Posterior vena cava (tissue), 2 donors: ENCODE results near the gene FAM3A. TPM values are rescaled to one million over a fixed set of nuclear protein-coding genes. Genes with fewer than 3 reads are reported as not detected.
A peak's percentile ranks its signal among the peaks of the same experiment; 100 is the strongest.
"Not testable (repeated sequence)": the region's sequence is repeated elsewhere in the genome, so short reads cannot be mapped to it uniquely, and the experiment has no call there.

Experiments used
- DNase-seq: peaks from one replicate; pipeline ENCODE4 v3.0.0-alpha.2; 2020; ENCODE audit warnings: low spot score
- intact Hi-C, 2 donors: fragments of 100-400 bp; cut with DNase I; formaldehyde crosslinking; loops; one replicate each; pipeline versions ENCODE4 v1.14.1 to v1.14.2; 2022 to 2023
- long read RNA-seq, 2 donors: library from polyadenylated mRNA; unstranded; transcript quantifications; one replicate each; pipeline ENCODE4 v2.0.0, GENCODE V29; 2020 to 2021
- total RNA-seq, 2 donors: library from RNA; stranded (reverse); fragmentation: NEBNext Ultra II Directional; extraction: Animal tissue kit (Norgen Biotek cat#: 25700); gene quantifications; one replicate each; pipeline ENCODE4 v1.2.1, GENCODE V29; 2021
- donor health status: DM: yes; HTN: yes; CAD: no.
- donor health status: DM: yes; HTN: yes; CAD: no.

FAM3A gene, protein sequence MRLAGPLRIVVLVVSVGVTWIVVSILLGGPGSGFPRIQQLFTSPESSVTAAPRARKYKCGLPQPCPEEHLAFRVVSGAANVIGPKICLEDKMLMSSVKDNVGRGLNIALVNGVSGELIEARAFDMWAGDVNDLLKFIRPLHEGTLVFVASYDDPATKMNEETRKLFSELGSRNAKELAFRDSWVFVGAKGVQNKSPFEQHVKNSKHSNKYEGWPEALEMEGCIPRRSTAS
- 10 to 100 TPM; 26.1 to 28.6 TPM for total RNA-seq
- long read RNA-seq, donor 1, transcript FAM3A-215 (9 exons, 1,800 nt) = major isoform, 9 of 27 reads
- long read RNA-seq, donor 1, partial matches to known transcripts = 5 of 27 reads
- long read RNA-seq, donor 1, other reads (novel, unspliced or antisense) = 7 of 27 reads
- long read RNA-seq, donor 2, transcript FAM3A-202 (10 exons, 1,712 nt) = major isoform, 47 of 164 reads
- long read RNA-seq, donor 2, transcript FAM3A-215 (9 exons, 1,800 nt) = minor isoform, 43 of 164 reads
- long read RNA-seq, donor 2, transcript FAM3A-222 (10 exons, 1,901 nt) = minor isoform, 11 of 164 reads
- long read RNA-seq, donor 2, transcript FAM3A-203 (10 exons, 1,359 nt) = minor isoform, 8 of 164 reads
- long read RNA-seq, donor 2, partial matches to known transcripts = 24 of 164 reads
- long read RNA-seq, donor 2, other reads (novel, unspliced or antisense) = 22 of 164 reads

- intact Hi-C loops = loop anchor here in 1 of 2 donors (5.0 kb wide), 1 partner anchor 739 kb away; no protein-coding TSS in a partner anchor
- DNase-seq = peak; percentile 98
Measured at GRCh38 chrX:154515966-154516655, at the start of gene FAM3A. Gene FAM3A, minus strand, starts transcription at chrX:154516232. Its CDS starts 460 bp downstream, at chrX:154515772.

DNA sequence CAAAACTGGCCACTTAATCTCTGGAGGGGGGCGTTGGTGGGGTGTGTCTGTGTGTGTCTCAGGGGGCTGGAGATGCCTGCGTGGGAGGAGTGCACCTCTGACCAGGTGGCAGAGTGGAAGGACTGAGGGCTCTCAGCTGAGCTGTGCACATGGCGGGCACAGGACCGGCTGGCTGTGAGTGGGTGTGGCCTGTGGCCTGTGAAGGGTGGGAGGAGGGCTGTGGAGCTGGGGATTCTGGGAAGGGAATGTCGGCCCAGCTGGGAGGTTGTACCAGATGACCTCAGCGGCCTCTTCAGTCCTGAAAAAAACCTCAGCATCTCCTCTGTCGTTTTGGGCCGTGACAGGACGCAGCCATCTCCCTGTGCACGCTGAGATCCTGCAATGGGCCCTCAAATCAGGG is 46.3 kb upstream of the FAM3A start:
- DNase-seq, intact Hi-C loops: not testable (repeated sequence)

DNA sequence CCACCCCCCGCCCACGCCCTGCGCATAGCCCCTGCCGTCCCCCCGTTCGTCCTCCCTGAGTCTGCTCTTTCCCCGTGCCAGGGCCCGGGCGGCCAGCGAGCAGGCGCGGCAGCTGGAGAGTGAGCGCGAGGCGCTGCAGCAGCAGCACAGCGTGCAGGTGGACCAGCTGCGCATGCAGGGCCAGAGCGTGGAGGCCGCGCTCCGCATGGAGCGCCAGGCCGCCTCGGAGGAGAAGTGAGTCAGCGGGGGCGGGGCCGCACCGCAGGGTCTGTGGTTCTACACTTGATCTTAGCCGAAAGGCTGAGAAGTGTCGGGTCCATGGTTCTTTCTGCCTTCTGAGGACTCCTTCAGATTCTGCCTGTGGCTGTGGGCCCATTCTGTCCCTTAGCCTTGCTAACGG is 44.3 kb upstream of the FAM3A start:
- intact Hi-C loops, DNase-seq: not testable (repeated sequence)

DNA sequence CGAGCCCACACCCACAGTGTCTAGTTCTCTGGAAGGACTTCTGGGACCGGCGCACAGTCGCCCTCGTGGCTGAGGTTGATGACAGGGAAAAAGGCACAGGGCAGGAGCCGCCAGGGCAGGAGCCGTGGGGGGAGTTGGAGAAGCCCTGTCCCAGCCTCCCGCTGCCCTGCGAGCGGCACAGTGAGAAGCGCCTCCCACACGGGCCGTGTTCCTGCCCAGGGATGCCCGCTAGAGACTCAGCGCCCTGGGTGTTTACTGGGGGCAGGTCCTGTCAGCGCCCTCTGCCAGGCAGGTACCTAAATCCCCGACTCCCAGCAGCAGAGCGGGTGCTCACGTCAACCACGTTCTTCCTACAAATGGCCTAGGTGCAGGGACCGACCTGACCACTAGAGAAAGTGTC is 42.9 kb upstream of the FAM3A start:
- intact Hi-C loops, DNase-seq: not testable (repeated sequence)

DNA sequence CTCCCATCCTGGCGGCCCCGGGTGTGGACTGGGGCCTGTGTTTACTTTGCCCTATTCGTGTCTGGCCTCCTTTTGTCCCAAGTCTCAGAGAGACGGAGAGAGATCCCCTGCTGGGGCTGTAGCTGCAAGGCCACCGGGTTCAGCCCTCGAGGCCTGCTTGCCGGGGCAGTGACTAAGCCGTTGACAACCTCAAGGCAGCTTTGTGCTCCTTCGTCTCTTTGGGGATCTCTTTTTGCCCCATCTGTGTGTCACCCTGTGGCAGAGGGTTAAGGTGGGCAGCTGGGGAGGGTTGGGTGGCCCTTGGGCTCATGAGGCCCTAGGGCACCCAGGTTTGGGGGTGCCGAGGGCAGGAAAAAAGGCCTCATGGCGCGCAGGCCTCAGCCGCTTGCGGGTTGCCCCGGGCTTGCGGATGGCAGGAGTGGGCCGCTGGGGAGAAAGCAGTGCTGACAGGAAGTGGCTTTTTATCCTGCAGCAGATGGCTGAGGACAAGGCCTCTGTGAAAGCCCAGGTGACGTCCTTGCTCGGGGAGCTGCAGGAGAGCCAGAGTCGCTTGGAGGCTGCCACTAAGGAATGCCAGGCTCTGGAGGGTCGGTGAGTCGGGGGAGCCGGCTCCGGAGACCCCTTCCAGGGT is 42.1 kb upstream of the FAM3A start:
- intact Hi-C loops, DNase-seq: not testable (repeated sequence)

DNA sequence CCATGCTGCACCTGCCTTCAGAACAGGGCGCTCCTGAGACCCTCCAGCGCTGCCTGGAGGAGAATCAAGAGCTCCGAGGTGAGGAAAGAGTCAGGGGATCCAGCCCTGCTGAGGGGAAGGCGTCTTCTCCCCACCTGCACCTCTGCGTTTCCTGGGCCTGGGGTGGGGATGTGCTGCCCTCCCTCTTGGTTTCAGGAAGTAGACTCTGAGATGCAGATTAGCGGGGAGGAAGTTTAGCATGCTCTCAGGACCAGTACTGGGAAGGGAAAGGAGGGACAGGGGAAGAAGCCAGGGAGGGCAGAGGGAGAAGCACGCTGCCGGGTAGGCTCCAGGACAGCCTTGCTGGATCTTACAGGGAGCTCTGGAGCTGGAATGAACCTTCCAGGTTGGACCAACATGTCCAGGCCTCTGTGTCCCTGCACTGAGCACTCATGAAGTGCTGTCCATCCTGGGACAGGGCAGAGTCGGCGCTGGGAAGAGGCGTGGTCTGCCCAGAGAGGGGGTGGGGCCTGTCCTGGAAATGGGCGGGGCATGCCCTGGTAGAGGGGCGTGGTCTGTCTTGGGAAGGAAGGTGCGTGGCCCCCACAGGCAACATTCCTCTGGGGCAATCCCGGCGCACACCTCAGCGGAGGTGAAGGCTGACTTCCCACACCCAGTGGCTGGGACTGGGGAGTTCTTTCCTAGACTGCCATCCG is 36.2 kb upstream of the FAM3A start:
- intact Hi-C loops, DNase-seq: not testable (repeated sequence)

DNA sequence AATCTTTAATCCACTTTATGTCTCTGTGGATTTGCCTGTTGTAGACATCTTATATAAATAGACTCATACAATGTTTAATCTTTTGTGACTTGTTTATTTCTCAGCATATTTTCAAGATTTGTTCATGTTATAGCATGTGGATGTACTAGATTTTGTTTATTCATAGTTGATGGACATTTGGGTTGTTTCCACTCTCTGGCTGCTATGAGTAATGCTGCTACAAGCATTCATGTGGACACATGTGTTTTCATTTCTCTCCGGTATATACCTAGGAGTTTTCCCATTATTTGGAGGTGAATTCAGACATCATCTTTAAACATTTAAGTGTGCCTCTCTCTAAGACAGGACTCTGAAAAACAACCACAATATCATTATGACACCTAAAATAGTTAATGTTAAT is 33.7 kb upstream of the FAM3A start:
- no peak for DNase-seq
- intact Hi-C loops = no loop called here

GRCh38 chrX:154548028-154548316 is 31.9 kb upstream of the FAM3A start:
- DNase-seq = no peak
- intact Hi-C loops = no loop called here

DNA sequence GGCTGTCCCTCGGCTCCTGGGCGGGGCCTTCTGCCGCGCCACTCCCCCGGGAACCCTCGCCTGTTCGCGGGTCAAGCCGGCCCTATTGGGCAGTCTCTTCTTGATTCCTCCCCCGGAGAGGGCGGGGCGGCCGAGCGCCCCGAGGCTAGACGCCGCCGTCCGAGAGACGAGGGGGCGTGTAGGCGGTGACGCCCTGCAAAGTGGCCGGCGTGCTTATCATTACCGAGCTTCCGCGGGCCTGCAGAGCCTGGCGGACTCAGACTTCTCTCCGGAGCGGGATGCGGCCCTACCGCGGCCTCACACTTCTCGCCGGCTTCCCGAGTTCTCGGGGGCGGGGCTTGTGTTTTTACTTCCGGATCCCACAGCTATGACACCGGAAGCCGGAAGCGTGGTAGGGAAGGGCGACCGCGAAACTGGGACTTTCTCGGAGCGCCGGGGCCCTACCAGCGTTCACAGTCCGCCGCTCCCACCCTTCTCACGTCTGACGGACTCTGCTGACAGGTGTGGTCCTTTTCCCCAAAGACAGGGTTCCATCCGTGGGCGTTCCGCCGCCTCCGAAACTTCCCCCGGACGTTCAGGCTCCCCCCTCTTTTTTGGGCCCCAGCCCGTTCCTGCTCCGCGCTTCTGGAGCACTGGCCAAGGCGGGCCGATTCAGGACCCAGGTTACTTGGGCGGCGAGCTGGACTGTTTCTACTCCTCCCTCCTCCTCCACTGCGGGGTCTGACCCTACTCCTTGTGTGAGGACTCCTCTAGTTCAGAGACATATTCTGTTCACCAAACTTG is 31.4 kb upstream of the FAM3A start, which contains the start of gene IKBKG:
IKBKG (plus strand) TSS at position 376 of the 783 bp plus-strand sequence. CDS start 4,383 bp downstream, outside the sequence.
- intact Hi-C loops = no loop called here
- peak; percentile 96 for DNase-seq

- intact Hi-C loops = no loop called here
- no peak for DNase-seq
Measured at GRCh38 chrX:154546354-154547244, 30.6 kb upstream of the FAM3A start, which contains the start of gene G6PD. Gene G6PD, minus strand, starts transcription at chrX:154546846. Its CDS starts 691 bp downstream, at chrX:154546155.

GRCh38 chrX:154545673-154546274 is 29.7 kb upstream of the FAM3A start:
- no peak for DNase-seq
- intact Hi-C loops = no loop called here

GRCh38 chrX:154542723-154543424 is 26.8 kb upstream of the FAM3A start:
- no peak for DNase-seq
- intact Hi-C loops = no loop called here

DNA sequence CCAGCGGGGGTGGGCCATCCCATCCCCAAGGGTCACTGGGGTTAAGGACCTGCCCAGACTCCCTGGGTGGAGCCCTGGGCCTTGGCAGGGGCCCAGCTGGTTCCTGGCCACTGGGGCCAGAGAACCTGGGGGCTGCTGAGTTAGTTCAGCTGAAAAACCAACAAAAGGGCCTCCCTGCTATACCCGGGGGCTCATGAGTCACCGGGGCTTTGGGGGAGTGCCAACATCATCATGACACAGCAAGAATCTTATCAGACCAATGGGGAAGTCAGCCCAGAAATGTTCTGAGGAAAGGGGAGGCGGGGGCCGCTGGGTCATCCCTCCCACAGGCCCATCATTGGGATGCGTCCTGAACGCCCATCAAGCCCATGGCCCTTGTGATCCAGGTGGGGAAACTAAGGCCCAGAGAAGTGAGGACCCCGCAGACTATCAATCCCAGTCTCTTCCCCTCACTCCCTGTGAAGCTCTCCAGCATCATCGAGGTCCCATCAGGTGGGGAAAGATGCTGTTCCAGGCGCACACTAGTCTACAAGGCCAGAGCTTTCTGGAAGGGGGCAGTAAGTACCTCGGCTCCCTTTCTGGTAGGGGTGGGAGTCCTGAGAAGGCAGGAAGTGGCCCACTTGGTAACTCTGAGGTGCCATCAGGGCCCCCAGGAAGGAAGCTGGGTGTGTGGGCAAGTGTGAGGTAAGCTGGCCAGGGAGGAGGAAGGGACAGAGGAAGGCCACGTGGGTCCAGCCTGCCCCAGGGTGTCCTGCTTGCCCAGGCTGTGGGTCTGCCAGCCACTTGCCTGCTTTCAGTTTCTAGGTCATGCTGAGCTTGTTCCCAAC is 26.1 kb upstream of the FAM3A start:
- peak; percentile 95 for DNase-seq
- intact Hi-C loops = no loop called here

DNA sequence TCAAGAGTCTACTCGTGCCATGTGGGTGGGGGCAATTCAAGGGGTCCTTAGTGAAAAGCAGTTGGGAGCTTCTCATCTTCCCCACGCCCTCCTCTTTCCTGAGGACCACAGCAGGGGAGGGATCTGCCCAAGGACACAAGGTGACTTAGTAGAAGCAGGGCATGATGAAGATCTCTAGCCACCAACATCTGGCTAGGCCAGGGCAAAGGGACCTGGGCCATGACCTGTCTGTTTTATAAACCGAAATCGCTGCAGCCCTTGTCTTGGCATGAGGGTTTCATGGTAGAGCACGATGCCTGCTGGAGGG is 25.5 kb upstream of the FAM3A start:
- no peak for DNase-seq
- intact Hi-C loops = no loop called here

- no peak for DNase-seq
Measured at GRCh38 chrX:154540897-154541535, 25.0 kb upstream of the FAM3A start.

More at GRCh38 chrX:154540897-154541535, 25.0 kb upstream of the FAM3A start:
- intact Hi-C loops = no loop called here
